Upper lobe of right lung (tissue), 1 donor: ENCODE measurements around the gene IGIP. TPM values are rescaled to one million over a fixed set of nuclear protein-coding genes. Genes with fewer than 3 reads are reported as not detected.

Source experiments
- ATAC-seq: fragments of 200-7000 bp; cut with Tn5 transposase; one replicate; pipeline ENCODE4 v1.9.1; 2020; ENCODE audit warnings: mild to moderate bottlenecking, moderate library complexity
- DNase-seq: peaks from one replicate; pipeline ENCODE4 v3.0.0-alpha.2; 2020
- H3K27ac ChIP-seq: fragments of 200-600 bp; one replicate; pipeline ENCODE4 v1.8.0; 2022
- H3K27me3 ChIP-seq: fragments of 200-600 bp; one replicate; pipeline ENCODE4 v1.8.0; 2022; ENCODE audit warnings: mild to moderate bottlenecking
- H3K36me3 ChIP-seq: fragments of 200-600 bp; one replicate; pipeline ENCODE4 v1.8.0; 2022
- H3K4me1 ChIP-seq: fragments of 200-600 bp; one replicate; pipeline ENCODE4 v1.8.0; 2022
- H3K4me3 ChIP-seq: fragments of 200-600 bp; one replicate; pipeline ENCODE4 v1.8.0; 2022; ENCODE audit warnings: mild to moderate bottlenecking
- H3K9me3 ChIP-seq: fragments of 200-600 bp; one replicate; pipeline ENCODE4 v1.8.0; 2022
- intact Hi-C: fragments of 100-400 bp; cut with DNase I; formaldehyde crosslinking; loops from one replicate; pipeline ENCODE4 v1.11.0; 2022
- total RNA-seq: library from RNA; stranded (reverse); fragmentation: NEBNext Ultra II Directional; extraction: Animal tissue kit (Norgen Biotek cat#: 25700); gene quantifications from one replicate; pipeline ENCODE4 v1.2.1, GENCODE V29; 2021
- TF ChIP-seq, protein P1 (sequence below): fragments of 200-600 bp; IDR thresholded peaks from one replicate; pipeline ENCODE4 v1.8.0; 2022; ENCODE audit warnings: antibody characterized with exemption
- donor health status: DM: no; HTN: yes; CAD: no; lungs with severe emphysema.

IGIP gene
- total RNA-seq, 1 donor from 2014 or later, result 17.3 TPM

DNA sequence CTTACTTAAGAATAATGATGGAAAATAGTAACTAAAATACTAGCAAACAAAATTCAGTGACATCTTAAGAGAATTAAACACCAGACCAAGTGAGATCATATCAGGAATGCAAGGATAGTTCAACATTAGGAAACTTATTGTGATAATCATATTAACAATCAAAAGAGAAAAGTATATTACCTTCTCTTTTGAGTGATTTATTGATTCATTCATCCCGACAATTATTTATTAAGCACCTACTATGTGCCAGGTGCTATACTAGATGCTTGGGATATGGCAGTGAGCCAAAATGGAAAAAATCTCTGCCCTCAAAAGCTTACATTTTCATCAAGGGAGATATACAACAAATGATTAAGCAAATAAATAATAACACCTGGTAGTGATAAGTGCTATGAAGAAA lies 35.5 kb upstream of the IGIP start:
- no peaks in the 10 kb centered on the region for H3K27me3 ChIP-seq
- ATAC-seq (no peak), DNase-seq (no peak)
- no peaks in the 10 kb centered on the region for H3K4me1 ChIP-seq
- H3K9me3 ChIP-seq, result peaks cover 8% of the 10 kb centered on the region
- no peaks in the 10 kb centered on the region for H3K36me3 ChIP-seq
- intact Hi-C loops, result no loop called here
- TF ChIP-seq, protein P1, sequence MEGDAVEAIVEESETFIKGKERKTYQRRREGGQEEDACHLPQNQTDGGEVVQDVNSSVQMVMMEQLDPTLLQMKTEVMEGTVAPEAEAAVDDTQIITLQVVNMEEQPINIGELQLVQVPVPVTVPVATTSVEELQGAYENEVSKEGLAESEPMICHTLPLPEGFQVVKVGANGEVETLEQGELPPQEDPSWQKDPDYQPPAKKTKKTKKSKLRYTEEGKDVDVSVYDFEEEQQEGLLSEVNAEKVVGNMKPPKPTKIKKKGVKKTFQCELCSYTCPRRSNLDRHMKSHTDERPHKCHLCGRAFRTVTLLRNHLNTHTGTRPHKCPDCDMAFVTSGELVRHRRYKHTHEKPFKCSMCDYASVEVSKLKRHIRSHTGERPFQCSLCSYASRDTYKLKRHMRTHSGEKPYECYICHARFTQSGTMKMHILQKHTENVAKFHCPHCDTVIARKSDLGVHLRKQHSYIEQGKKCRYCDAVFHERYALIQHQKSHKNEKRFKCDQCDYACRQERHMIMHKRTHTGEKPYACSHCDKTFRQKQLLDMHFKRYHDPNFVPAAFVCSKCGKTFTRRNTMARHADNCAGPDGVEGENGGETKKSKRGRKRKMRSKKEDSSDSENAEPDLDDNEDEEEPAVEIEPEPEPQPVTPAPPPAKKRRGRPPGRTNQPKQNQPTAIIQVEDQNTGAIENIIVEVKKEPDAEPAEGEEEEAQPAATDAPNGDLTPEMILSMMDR, result no peak
- H3K4me3 ChIP-seq, result no peak overlapping the region
- no peak overlapping the region for H3K27ac ChIP-seq

DNA sequence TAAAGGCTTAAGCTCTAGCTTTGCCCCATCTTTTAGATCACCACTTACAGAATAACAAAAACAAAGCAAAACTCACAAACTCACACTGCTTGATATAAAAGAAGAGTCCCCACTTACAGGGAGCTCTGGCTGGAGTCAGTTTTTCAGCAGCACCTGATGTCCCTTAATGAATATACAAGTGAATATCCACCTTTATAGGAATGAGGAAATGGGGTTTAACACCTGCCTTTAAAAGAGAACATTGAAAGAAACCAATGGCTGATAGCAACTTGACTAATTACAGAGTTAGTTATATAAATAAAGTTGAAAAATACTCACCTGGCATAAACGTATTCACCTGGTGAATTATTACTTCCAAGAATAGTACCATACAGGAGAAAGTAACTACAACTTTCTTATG lies 32.6 kb upstream of the IGIP start:
- H3K27me3 ChIP-seq, result no peaks in the 10 kb centered on the region
- peaks cover 8% of the 10 kb centered on the region for H3K9me3 ChIP-seq
- TF ChIP-seq, protein P1, result no peak
- DNase-seq (no peak), ATAC-seq (no peak)
- H3K27ac ChIP-seq, result no peak overlapping the region
- intact Hi-C loops, result no loop called here
- H3K4me3 ChIP-seq, result no peak overlapping the region
- no peaks in the 10 kb centered on the region for H3K4me1 ChIP-seq
- H3K36me3 ChIP-seq, result no peaks in the 10 kb centered on the region

DNA sequence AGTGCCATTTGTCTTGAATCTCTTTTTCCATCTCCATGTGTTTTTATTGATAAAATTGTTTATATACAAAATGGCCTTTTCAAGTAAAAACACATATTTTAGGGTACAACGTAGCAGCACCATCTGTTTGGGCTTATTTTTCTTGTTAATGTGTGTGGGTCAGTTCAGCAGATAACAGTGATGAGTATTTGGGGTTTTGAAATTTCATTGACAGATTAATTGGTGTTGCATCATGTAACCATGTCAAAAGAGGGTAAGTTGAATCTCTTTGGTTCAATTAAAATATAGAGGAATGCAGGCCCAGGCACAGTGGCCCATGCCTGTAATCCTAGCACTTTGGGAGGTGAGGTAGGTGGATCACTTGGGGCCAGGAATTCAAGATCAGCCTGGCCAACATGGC lies 31.9 kb upstream of the IGIP start:
- ATAC-seq, result no peak
- no peak overlapping the region for H3K27ac ChIP-seq
- no peaks in the 10 kb centered on the region for H3K36me3 ChIP-seq
- DNase-seq, result no peak
- H3K4me3 ChIP-seq, result no peak overlapping the region
- intact Hi-C loops, result no loop called here
- TF ChIP-seq, protein P1, result no peak
- no peaks in the 10 kb centered on the region for H3K27me3 ChIP-seq
- H3K9me3 ChIP-seq, result peaks cover 8% of the 10 kb centered on the region
- no peaks in the 10 kb centered on the region for H3K4me1 ChIP-seq

DNA sequence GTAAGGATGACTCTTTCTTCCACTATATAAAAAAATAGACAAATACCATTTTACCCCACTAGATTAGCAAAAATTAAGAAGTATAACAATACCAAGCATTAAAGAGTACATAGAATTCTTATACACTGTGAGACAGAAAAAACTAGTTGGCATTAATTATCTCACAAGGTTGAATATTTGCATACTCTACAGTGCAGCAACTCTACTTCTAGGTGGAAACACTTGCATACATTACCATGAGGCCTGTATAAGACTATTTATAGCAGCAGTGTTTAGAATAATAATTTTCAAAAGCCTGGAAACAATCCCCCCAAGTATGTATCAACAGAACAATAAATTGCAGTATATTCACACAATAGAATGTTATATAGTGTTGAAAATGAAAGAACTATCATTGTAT lies 30.8 kb upstream of the IGIP start:
- H3K4me3 ChIP-seq, result no peak overlapping the region
- H3K9me3 ChIP-seq, result peaks cover 7% of the 10 kb centered on the region
- H3K27me3 ChIP-seq, result no peaks in the 10 kb centered on the region
- no peaks in the 10 kb centered on the region for H3K4me1 ChIP-seq
- H3K27ac ChIP-seq, result no peak overlapping the region
- TF ChIP-seq, protein P1, result no peak
- no peaks in the 10 kb centered on the region for H3K36me3 ChIP-seq
- intact Hi-C loops, result no loop called here
- DNase-seq (no peak), ATAC-seq (no peak)

DNA sequence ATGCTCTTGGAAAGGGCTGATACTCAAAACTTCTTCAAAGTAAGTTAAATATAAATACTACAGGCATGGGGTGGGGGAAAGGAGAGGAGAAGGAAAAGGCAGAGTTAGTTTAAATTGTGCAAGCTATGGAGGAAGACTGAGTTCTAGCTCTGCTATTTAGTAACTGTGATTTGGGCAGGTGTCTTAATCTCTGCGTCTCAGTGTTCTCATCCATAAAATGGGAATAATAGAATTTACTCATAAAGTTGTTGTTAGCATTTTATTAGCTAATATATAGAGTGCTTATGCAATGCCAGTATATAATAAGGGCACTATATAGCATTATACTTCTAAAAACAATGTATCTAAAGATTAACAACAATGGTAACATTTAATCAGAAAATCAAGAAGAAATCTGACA lies 24.6 kb upstream of the IGIP start:
- TF ChIP-seq, protein P1, result no peak
- no peak for ATAC-seq
- intact Hi-C loops, result no loop called here

DNA sequence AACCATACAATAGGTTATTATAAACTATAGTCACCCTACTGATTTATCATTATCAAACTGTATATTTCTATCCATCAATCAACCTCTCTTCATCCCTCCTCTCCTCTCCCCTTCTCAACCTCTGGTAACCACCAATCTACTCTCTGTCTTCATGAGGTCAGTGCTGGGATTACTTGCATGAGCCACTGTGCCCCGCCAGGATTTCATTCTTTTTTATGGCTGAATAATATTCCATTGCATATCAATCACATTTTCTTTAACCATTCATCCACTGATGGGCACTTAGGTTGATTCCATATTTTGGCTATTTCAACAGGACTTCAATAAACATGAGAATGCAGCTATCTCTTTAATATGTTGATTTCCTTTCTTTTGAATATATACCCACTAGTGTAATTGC lies 22.6 kb upstream of the IGIP start:
- DNase-seq, result no peak
- TF ChIP-seq, protein P1, result no peak
- Histone ChIP-seq H3K27me3 (no peaks in the 10 kb centered on the region), H3K9me3 (no peaks in the 10 kb centered on the region), H3K4me1 (peaks cover 13% of the 10 kb centered on the region), H3K4me3 (no peak overlapping the region), H3K27ac (no peak overlapping the region), H3K36me3 (no peaks in the 10 kb centered on the region)
- ATAC-seq, result no peak
- intact Hi-C loops, result no loop called here

More for the DNA sequence above, 24.6 kb upstream of the IGIP start:
- H3K4me3 ChIP-seq, result no peak overlapping the region
- no peaks in the 10 kb centered on the region for H3K9me3 ChIP-seq
- H3K4me1 ChIP-seq, result peaks cover 3% of the 10 kb centered on the region
- DNase-seq, result no peak
- H3K27ac ChIP-seq, result no peak overlapping the region
- no peaks in the 10 kb centered on the region for H3K36me3 ChIP-seq
- no peaks in the 10 kb centered on the region for H3K27me3 ChIP-seq
